Astrocyte of the spinal cord (primary cell): Measurements from ENCODE around the gene HS3ST2.
"Not testable (repeated sequence)": the region's sequence is repeated elsewhere in the genome, so short reads cannot be mapped to it uniquely, and the experiment has no call there.

Source experiments
- DNase-seq: peaks from one replicate; pipeline ENCODE4 v3.0.0; 2011; ENCODE audit warnings: low read depth, low spot score
- H3K4me3 ChIP-seq: 2 replicates; pipeline ENCODE4 v1.5.1; 2011; ENCODE audit warnings: low read depth, mild to moderate bottlenecking, low read length, moderate library complexity
- in situ Hi-C: cut with HindIII; loops from 2 replicates; pipeline ENCODE4 v1.10.0; 2017; ENCODE audit warnings: low sequenced_read_pairs
- TF ChIP-seq, protein P1 (sequence below): IDR thresholded peaks from 2 replicates; pipeline ENCODE4 v1.5.1; 2012; ENCODE audit warnings: low read depth, mild to moderate bottlenecking, low read length, inconsistent platforms

HS3ST2 gene

GRCh38 chr16:22886927-22887326 lies 73.0 kb downstream of the HS3ST2 start:
- no peak overlapping the region for H3K4me3 ChIP-seq
- in situ Hi-C loops = no loop called here
- no peak for DNase-seq
- TF ChIP-seq, protein P1, sequence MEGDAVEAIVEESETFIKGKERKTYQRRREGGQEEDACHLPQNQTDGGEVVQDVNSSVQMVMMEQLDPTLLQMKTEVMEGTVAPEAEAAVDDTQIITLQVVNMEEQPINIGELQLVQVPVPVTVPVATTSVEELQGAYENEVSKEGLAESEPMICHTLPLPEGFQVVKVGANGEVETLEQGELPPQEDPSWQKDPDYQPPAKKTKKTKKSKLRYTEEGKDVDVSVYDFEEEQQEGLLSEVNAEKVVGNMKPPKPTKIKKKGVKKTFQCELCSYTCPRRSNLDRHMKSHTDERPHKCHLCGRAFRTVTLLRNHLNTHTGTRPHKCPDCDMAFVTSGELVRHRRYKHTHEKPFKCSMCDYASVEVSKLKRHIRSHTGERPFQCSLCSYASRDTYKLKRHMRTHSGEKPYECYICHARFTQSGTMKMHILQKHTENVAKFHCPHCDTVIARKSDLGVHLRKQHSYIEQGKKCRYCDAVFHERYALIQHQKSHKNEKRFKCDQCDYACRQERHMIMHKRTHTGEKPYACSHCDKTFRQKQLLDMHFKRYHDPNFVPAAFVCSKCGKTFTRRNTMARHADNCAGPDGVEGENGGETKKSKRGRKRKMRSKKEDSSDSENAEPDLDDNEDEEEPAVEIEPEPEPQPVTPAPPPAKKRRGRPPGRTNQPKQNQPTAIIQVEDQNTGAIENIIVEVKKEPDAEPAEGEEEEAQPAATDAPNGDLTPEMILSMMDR = no peak

- H3K4me3 ChIP-seq = no peak overlapping the region
- no peak for DNase-seq
- TF ChIP-seq, protein P1 = no peak
- in situ Hi-C loops = no loop called here
Measured at GRCh38 chr16:22887445-22887844, 73.5 kb downstream of the HS3ST2 start.

DNA sequence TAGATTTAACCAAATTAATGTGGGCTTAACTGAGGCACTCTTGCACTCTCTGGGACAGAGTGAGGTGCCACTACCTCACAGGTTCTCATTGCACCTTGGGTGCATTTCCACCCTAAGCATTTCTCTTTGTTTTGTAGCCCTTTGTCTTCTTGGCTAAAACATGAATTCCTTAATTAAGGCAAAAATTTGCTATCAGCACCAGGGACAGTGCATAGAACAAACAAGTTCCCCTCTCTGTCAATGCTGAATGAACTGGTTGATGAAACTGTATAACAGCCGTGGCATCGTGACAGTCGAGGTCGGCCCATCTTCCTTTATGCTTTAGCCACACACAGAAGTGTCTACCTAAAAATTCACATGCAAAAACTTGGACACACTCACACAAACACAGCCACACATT lies 74.8 kb downstream of the HS3ST2 start:
- H3K4me3 ChIP-seq = no peak overlapping the region
- no peak for DNase-seq
- in situ Hi-C loops = no loop called here
- TF ChIP-seq, protein P1 = no peak

- in situ Hi-C loops = no loop called here
- no peak overlapping the region for H3K4me3 ChIP-seq
- DNase-seq = no peak
- TF ChIP-seq, protein P1 = no peak
Measured at GRCh38 chr16:22890976-22891375, 77.0 kb downstream of the HS3ST2 start.

DNA sequence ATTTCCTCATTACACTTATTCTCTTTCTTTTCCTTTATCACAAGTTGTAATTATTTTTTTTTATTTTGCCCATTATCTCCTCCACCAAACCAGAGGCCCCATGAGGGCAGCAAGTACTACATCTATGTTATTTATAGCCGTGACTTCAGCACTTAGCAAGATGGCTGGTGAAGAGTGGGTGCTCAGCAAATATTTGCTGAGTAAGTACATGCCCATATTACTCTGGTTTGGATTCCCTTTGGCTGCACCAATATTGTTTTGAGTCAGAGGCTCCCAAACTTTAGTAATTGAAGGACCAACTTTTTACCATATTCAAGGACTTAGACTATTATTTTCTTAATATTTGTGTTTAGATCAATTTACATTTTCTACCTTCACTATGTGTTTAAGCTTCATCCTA lies 83.2 kb downstream of the HS3ST2 start:
- no peak for DNase-seq
- TF ChIP-seq, protein P1 = no peak
- H3K4me3 ChIP-seq = no peak overlapping the region
- in situ Hi-C loops = no loop called here

- no peak for DNase-seq
- no peak overlapping the region for H3K4me3 ChIP-seq
- TF ChIP-seq, protein P1 = no peak
- in situ Hi-C loops = no loop called here
Measured at GRCh38 chr16:22898131-22898530, 84.2 kb downstream of the HS3ST2 start.

DNA sequence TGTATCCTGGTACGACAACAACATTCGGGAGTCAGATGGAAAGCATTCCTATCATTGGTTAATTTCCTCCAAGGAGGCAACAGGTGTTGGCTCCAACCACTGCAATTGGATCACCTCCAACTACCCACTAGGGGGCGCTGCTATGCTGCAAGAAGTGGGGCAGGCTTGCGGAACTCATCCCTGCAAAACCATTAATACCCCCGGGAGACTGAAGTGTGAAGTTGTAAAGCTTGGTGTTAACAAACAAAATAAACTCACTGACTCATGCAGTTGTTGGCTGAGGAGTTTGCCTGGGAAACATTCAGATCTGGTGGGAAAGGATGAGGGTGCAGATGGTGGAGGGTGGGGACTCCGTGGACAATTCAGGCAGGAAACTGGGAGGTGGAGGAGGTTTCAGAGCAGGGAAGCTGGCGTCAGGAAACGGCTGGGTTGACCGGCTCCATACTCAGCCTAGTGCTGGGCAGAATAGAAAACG lies 84.9 kb downstream of the HS3ST2 start:
- peak; percentile 56 for DNase-seq
- TF ChIP-seq, protein P1 = peak; percentile 76
- H3K4me3 ChIP-seq = no peak overlapping the region
- in situ Hi-C loops = no loop called here

DNA sequence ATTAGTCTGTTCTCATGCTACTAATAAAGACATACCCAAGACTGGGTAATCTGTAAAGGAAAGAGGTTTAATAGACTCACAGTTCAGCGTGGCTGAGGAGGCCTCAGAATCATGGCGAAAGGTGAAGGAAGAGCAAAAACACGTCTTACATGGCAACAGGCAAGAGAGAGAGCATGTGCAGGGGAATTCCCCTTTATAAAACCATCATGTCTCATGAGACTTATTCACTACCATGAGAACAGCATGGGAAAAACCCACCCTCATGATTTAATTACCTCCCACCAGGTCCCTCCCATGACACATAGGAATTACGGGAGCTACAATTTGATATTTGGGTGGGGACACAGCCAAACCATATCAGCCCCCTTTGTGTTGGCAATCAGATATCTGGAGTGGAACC lies 85.6 kb downstream of the HS3ST2 start:
- H3K4me3 ChIP-seq, in situ Hi-C loops, DNase-seq: not testable (repeated sequence)
